Left ventricle myocardium inferior (tissue), 1 donor: ENCODE results near the gene SLC46A1. TPM values are rescaled to one million over a fixed set of nuclear protein-coding genes. Genes with fewer than 3 reads are reported as not detected.

Experiments used
- DNase-seq: peaks from one replicate; pipeline ENCODE4 v3.0.0-alpha.2; 2020
- H3K27ac ChIP-seq: fragments of 200-600 bp; replicated peaks from 2 replicates; pipeline ENCODE4 v1.8.0; 2021
- H3K27me3 ChIP-seq: fragments of 200-600 bp; 2 replicates; pipeline ENCODE4 v1.8.0; 2021; ENCODE audit warnings: low read depth
- H3K36me3 ChIP-seq: fragments of 200-600 bp; 2 replicates; pipeline ENCODE4 v1.8.0; 2021
- H3K4me1 ChIP-seq: fragments of 200-600 bp; 2 replicates; pipeline ENCODE4 v1.8.0; 2021
- H3K4me3 ChIP-seq: fragments of 200-600 bp; 2 replicates; pipeline ENCODE4 v1.8.0; 2021; ENCODE audit warnings: mild to moderate bottlenecking, moderate library complexity
- H3K9me3 ChIP-seq: fragments of 200-600 bp; replicated peaks from 2 replicates; pipeline ENCODE4 v1.8.0; 2021
- intact Hi-C: fragments of 100-400 bp; cut with micrococcal nuclease; formaldehyde crosslinking; loops from one replicate; pipeline ENCODE4 v1.11.0; 2022
- total RNA-seq: library from RNA; stranded (reverse); fragmentation: NEBNext Ultra II Directional; extraction: Animal tissue kit (Norgen Biotek cat#: 25700); gene quantifications from one replicate; pipeline ENCODE4 v1.2.1, GENCODE V29; 2021
- TF ChIP-seq, protein P1 (sequence below): fragments of 200-600 bp; IDR thresholded peaks from 2 replicates; pipeline ENCODE4 v1.8.0; 2021; ENCODE audit warnings: antibody characterized with exemption, mild to moderate bottlenecking, borderline replicate concordance
- donor health status: DM: no; HTN: yes; CAD: no; lungs with severe emphysema.

The SLC46A1 gene
- total RNA-seq, 1 donor from 2014 or later, result 6.0 TPM

DNA sequence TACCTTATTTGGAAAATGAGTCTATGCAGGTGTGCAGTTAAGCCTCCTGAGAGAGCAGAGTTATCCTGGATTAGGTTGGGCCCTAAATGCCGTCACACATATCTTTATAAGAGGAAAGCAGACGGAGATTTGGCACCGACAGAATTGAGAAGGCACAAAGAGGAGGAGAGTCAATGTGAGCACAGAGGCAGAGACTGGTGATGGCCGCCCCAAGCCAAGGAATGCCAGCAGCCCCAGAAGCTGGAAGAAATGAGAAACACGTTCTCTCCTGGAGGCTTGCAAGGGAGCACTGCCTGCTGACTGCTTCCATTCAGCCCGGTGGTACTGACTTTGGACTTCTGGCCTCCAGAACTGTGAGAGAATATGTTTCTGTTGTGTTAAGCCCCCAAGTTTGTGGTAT lies 3.2 kb downstream of the SLC46A1 start:
- no peaks in the 10 kb centered on the region for H3K9me3 ChIP-seq
- H3K4me1 ChIP-seq, result peaks cover 37% of the 10 kb centered on the region
- TF ChIP-seq, protein P1, sequence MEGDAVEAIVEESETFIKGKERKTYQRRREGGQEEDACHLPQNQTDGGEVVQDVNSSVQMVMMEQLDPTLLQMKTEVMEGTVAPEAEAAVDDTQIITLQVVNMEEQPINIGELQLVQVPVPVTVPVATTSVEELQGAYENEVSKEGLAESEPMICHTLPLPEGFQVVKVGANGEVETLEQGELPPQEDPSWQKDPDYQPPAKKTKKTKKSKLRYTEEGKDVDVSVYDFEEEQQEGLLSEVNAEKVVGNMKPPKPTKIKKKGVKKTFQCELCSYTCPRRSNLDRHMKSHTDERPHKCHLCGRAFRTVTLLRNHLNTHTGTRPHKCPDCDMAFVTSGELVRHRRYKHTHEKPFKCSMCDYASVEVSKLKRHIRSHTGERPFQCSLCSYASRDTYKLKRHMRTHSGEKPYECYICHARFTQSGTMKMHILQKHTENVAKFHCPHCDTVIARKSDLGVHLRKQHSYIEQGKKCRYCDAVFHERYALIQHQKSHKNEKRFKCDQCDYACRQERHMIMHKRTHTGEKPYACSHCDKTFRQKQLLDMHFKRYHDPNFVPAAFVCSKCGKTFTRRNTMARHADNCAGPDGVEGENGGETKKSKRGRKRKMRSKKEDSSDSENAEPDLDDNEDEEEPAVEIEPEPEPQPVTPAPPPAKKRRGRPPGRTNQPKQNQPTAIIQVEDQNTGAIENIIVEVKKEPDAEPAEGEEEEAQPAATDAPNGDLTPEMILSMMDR, result no peak
- intact Hi-C loops, result no loop called here
- DNase-seq, result no peak
- no peak overlapping the region for H3K27ac ChIP-seq
- no peak overlapping the region for H3K4me3 ChIP-seq
- H3K36me3 ChIP-seq, result peaks cover 17% of the 10 kb centered on the region
- peaks cover 19% of the 10 kb centered on the region for H3K27me3 ChIP-seq

GRCh38 chr17:28402224-28402630 lies 3.8 kb downstream of the SLC46A1 start:
- H3K36me3 ChIP-seq, result peaks cover 17% of the 10 kb centered on the region
- TF ChIP-seq, protein P1, result no peak
- no peak for DNase-seq
- H3K9me3 ChIP-seq, result no peaks in the 10 kb centered on the region
- H3K4me1 ChIP-seq, result peaks cover 38% of the 10 kb centered on the region
- H3K27ac ChIP-seq, result no peak overlapping the region
- H3K27me3 ChIP-seq, result peaks cover 19% of the 10 kb centered on the region
- intact Hi-C loops, result no loop called here
- H3K4me3 ChIP-seq, result no peak overlapping the region

- Histone ChIP-seq H3K4me3 (no peak overlapping the region), H3K9me3 (no peaks in the 10 kb centered on the region), H3K27me3 (peaks cover 6% of the 10 kb centered on the region), H3K27ac (no peak overlapping the region), H3K4me1 (peaks cover 18% of the 10 kb centered on the region), H3K36me3 (peaks cover 30% of the 10 kb centered on the region)
- TF ChIP-seq, protein P1, result no peak
- intact Hi-C loops, result no loop called here
- DNase-seq, result no peak
These were observed 6.2 kb downstream of the SLC46A1 start for GRCh38 chr17:28399808-28400207.

DNA sequence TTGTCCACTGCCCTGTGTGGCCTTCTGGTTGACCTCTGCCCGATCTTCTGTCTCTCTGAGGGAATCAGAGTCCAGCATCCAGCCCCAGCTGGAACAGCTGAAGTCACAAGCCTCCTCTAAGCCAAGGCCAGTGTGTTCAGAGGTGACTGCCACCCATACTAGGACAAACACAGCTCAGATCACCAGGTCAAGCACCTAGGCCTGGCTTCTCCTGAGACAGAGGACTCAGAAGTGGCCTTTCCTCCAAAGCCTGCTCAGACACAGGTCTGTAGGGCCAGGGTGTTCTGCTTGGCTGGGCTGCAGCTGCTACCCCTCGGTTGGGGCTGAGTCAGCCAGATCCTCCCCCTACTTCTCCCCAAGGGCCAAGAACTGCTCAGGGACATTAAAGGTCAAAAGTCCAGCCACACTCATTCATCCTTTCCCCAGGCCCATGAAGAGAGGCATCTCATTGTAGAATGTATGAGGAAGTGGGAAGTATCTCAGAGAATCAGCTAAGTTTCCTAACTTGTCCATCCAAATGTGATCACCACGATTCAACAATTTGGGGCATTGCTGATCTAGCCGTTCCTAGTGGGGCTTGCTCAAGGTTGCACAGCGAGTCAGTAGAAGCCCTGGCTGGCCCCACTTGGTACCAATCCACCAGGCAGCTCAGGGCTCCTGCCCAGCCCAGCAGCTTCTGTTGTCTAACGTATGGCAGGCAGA lies 7.6 kb downstream of the SLC46A1 start:
- intact Hi-C loops, result no loop called here
- DNase-seq, result no peak
- H3K36me3 ChIP-seq, result peaks cover 42% of the 10 kb centered on the region
- no peak overlapping the region for H3K4me3 ChIP-seq
- no peaks in the 10 kb centered on the region for H3K27me3 ChIP-seq
- no peaks in the 10 kb centered on the region for H3K9me3 ChIP-seq
- TF ChIP-seq, protein P1, result no peak
- peak overlapping the region; percentile 27 for H3K27ac ChIP-seq
- H3K4me1 ChIP-seq, result peaks cover 14% of the 10 kb centered on the region

DNA sequence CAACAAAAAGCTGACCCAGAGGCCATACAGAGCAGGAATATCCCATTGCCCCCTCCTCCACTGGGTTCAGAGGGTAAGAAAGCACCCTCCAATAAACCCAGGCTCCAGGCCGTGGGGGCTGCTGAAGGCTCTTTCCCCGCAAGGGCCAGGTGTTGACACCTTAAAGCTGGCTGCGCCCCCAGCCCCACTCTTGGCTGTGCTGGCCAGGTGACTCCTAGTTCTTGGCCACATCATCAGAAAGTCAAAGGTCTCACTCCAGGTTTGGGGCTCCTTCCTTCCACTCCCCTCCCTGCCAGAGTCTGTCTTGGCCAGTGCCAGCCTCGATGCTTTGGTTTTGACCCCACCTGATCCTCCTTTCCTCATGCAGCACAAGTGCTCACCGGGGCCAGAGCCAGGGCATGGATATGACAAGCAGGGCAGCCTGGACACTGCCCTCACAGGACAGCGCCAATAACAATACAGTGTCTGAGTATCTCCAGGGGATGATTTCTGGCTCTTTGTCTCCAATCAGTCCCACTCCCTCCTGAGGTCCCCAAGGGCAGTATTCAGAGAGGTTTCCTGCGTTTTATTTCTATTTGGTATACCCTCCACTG lies 8.2 kb downstream of the SLC46A1 start:
- H3K27me3 ChIP-seq, result no peaks in the 10 kb centered on the region
- no peak overlapping the region for H3K4me3 ChIP-seq
- no peak for DNase-seq
- H3K4me1 ChIP-seq, result peaks cover 14% of the 10 kb centered on the region
- peaks cover 49% of the 10 kb centered on the region for H3K36me3 ChIP-seq
- intact Hi-C loops, result no loop called here
- H3K27ac ChIP-seq, result peak overlapping the region; percentile 27
- no peaks in the 10 kb centered on the region for H3K9me3 ChIP-seq
- TF ChIP-seq, protein P1, result no peak
